HG03439 (cell line): Measurements from ENCODE around the gene GRB10.

Experiments used
- ATAC-seq: cut with Tn5 transposase; IDR thresholded peaks from one replicate; pipeline ENCODE4 v1.9.1; 2021; ENCODE audit warnings: mild to moderate bottlenecking, moderate library complexity; ENCODE audit not compliant: unreplicated experiment

The GRB10 gene

DNA sequence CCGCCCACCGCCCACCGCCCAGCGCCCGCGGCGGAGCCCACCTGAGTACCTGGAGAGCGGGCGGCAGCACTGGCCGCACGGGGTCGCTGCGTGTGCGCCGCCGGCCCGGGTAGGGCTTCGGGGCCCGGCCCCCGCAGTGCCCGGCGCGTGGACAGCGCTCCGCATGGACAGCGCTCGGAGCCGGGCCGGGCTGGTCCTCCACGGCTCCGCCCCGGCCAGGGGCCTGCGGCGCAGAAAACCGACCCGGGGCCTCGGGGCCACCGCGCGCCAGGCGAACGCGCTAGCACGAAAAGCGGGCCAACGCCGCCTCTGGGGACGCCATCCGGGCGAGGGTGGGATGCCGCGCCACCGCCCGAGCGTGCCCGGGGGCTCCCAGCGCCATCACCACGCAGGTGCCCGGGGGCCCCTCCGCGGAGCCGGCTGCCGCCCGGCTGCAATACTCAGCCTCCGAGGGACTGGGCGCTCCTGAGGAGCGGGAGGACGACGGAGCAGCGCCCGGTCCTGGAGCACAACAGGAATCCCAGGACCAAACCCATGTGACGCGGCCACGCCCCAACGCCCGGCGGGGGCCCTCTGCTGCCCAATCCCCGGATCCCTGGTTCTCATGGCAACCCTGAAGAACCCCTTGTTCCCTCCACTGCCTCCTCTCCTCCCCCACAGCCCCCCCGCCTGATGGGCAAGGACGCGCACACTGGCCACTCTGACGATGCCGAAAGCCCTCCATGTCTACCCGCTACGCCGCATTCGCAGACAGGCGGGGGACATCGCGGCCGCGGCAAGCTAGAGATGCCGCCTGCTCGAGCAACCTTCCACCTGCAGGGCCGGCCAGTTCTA is at the start of gene GRB10:
Gene GRB10, minus strand, starts transcription at position 522 of the 834 bp plus-strand sequence. CDS start 50,574 bp downstream, outside the sequence.
- ATAC-seq = no peak

DNA sequence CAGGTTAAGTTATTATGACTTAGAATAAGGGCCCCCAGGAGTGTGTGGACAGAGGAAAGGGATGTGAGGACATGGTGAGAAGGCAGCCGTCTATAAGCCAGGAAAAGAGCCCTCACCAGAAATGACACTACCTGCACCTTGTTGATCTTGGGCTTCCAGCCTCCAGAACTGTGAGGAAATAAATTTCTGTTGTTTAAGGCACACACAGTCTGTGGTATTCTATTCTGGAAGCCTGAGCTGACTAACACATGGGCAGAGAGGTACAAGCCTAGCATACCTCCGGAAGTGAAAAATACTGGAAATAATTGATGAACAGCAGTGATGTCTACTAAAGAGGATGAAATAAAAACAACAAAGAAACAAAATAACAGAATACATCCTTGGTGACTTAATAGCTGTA is 46.1 kb upstream of the GRB10 start:
- no peak for ATAC-seq

DNA sequence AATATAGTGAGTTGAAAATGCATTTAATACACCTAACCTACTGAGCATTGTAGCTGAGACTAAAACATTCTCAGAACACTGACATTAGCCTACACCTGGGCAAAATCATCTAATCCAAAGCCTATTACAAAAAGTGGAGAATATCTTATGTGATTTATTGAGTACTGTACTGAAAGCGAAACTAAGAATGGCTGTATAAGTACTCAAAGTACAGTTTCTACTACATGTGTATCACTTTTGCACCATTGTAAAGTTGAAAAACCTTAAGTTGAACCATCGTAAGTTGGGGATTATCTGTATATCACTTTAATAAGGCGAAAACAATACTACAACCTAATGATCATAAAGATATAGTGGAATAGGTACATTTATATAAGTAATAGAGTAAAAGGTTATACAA is 45.4 kb upstream of the GRB10 start:
- ATAC-seq = no peak

DNA sequence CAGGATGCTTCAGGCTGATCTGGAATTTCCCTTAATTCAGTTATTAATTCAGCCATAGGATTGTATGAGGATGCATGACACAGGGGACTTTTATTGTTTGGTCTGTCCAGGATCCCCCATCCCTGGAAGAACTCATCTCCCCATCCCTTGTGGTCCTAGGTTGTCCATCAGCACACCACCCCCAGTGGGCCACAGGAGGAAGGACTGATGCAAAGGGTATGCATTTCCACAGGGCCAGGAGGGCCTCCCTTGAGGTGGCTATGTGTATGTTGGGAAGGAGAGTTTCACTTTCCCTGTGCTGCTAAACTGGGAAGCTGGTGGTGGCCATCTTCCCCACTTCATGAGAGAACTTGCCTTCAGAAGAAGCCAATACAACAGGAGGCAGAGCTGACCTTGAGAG is 44.6 kb upstream of the GRB10 start:
- no peak for ATAC-seq

DNA sequence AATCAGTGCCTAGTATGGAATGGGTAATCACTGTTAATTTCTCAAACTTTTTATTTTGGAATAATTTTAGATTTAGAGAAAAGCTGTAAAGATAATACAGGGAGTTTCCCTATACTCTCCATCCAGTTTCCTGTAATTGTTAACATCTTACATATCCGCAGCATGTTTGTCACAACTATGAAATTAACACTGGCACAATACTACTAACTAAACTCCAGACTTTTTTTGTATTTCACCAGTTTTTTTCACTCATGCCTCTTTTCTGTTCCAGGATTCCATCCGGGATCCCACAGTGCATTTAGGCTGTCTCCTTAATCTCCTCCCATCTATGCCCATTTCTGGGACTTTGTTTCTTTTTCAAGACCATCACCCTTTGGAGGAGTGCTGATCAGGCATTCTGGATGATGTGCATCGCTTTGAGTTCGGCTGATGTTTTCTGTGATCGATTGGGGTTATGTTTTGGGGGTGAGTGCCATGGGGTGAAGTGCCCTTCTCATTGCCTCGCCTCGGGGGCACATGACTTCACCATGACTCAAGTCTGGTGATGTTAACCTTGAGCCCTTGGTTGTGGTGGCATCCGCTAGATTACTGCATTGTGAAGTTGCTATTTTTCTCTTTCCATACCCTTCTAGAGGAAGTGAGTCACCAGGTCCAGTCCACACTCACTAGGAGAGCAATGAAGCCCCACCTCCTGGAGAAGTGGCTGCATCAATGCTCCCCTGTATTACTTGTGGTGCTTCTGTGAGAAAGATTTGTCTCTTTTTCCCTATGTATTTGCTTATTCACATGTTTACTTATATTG is 43.9 kb upstream of the GRB10 start:
- no peak for ATAC-seq

DNA sequence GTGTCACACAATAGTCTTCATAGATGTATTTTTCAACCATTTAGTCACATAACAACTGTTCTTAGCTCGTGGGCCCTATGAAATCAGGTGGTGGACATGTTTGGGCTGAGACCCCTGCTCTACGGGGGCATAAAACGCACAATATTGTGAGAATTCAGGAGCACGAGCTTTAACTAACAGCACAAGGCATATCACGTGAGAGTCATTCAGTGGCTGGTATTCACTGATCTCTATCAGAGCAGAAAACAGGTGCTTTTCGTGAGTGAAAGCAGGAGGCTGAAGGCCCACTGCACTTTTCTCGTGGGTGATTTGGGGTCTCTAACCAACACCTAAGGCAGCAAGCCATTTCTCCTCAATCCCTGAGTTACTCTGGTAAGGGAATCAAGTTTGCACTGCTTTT is 42.8 kb upstream of the GRB10 start:
- no peak for ATAC-seq

DNA sequence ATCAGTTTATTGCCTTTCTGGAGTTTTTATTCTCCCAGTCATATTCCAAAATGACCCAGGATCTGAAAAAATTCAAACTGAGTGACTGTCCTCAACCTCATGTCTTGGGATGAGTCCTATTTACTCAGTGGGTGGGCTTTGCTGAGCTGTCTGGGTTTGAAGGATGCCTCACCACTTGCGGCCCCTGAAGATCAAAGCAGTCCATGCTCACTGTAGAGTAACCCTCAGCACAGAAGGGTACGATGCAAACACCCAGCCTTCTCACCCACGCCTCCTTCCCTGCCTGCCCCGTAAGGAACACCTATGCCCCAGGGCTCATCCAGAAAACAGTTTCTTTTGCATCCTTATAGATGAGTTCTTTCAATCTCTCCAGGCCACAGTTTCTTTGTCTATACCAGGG is 42.2 kb upstream of the GRB10 start:
- no peak for ATAC-seq

DNA sequence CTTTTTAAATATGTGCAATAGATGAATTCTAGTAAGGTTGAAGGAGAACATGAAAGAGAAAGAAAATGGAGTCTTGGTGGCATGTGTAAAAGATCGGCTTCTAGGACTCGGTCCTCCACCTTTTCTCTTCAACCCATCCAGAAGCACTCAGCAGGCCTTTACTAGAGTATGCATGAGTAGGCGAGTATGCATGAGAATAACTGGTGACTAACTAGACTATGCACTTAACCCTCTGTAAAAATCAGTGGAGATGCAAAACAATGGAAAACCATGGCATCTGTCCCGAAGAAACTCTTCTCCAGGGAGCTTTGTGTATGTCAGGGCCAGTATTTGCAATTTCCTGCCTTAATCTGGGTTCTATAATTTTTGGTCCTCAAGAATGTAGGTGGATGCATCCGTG is 40.0 kb upstream of the GRB10 start:
- ATAC-seq = no peak

DNA sequence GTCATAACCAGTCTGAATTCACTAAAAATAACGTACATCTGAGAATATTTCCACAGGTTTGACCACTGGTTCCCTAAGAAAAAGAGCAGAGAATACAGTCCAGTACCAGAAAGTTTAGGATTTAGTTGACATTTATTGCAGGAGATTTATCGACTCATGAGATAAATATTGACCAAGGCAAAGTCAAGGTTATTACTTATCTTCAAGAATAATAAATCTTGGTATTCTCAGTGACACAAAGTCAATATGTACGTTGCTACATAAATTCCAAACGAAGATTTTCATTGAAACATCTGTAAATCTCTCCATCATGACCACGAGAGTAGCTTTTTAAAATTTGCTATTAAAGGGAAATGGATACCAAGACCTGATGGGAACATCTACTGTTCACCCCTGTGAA is 39.4 kb upstream of the GRB10 start:
- no peak for ATAC-seq

DNA sequence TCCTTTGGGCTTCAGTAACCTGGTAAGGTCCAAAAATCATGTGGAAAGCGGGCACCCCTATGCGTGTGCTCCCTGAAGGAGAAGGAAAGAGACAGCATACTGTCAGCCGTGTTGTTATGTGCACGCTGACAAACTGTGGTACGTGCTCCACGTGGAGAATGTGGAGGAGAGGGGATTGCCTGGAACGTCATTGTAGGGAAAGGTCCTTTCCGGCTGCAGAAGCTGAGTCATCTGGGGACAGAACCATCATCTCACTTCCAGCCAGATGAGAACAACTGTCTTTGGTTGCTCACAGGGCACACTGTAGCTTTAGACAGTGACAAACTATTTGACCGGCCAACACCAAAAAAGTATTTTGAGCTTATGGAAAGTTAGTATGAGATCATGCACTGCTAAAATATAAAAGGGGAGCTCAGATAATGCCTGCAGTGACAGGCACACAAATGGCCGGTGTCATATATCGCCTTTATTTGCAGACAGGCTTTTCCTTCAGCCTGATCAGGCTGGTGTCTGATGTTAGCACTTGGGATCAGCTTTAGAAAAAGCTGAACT is 38.8 kb upstream of the GRB10 start:
- ATAC-seq = no peak

DNA sequence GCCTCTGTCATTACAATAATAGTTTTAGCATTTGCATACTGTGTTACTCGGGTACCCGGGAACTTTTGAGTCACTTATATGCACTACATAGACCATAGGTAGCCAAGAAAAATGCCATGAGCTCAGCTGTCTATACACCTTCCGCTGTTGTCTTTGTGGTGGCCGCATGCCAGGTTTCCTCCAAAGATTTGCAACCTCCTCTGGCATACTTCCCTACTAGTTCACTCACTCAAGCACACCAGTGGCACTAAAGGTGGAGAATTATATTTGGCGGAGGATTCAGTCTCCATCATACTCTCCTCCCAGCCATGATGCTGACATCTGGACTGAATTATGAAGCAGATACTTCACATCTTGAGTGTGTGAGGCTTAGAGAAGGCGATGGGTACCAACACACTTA is 35.6 kb upstream of the GRB10 start:
- no peak for ATAC-seq

DNA sequence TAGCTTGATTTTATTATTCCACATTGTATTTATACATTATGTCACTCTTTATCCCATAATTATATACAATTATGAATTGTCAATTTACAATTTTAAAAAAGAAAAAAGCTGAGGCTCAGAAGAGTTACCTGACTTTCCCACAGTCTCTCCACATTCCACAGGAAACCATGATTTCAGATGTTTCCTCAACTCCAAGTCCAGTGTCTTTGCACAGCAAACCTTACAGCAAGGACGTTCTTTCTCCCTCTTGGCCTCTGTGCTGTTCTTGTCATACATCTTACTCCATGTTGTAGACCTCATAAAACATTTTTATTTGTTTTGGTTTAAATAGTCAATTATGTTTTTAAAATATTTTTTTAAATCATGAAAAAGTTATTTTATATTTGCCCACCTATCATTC is 34.9 kb upstream of the GRB10 start:
- ATAC-seq = no peak

DNA sequence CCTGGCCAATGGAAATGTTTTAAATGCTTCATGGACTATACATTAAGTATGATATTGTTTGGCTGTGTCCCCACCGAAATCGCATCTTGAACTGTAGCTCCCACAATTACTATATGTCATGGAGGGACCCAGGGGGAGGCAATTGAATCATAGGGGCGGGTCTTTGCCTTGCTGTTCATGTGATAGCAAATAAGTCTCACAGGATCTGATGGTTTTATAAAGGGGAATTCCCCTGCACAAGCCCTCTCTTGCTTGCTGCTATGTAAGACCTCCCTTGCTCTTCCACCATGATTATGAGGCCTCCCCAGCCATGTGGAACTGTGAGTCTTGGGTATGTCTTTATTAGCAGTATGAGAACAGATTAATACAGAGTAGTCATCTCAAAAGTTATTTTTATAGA is 32.4 kb upstream of the GRB10 start:
- ATAC-seq = no peak

DNA sequence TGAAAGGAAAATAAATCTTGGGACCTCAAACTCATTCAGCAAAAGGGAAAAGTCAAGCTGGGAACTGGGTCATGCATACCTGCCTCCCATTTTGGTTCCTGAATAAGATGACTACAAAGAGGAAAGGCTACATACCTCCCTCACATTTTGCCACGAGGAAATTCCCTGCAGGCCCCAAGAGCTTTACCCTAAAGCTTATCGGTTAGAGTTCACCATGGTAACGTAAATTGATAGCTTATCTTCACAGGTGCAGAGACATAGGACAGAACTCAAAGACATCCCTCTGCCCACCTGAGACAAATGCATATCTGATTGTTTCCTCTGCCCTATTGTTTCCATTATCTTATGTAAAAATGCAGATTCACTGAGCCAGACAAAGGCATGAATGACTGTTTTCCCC is 31.5 kb upstream of the GRB10 start:
- ATAC-seq = no peak

DNA sequence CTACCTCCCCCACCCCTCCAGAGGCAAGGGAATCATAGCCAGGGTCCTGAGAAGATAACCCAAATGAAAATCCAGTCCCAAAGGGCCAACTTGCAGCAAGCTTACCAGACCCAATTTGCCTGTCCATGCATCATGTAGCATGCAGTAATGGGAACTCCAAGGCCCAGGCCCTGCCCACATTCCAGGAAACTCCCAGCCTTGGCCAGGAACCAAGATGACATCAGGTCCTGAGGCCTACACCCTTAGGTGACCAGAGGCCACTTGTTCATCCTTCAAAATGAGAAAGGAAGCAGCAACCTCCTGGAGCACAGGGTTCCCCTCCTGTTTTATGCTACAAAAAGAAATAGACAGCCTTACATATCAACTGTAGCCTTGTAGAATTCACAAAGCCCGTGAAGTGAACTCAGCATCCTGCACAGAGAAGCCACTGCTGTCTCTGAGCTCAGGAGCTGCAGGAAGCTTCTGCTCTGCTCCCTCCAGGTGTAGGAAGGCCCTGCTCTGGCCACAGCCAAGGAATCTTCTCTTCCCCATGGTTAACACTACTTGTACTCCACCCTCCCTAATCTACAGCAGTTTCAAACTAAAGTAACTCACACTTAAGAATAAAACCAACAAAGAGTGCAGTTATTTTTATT is 30.3 kb upstream of the GRB10 start:
- ATAC-seq = no peak

DNA sequence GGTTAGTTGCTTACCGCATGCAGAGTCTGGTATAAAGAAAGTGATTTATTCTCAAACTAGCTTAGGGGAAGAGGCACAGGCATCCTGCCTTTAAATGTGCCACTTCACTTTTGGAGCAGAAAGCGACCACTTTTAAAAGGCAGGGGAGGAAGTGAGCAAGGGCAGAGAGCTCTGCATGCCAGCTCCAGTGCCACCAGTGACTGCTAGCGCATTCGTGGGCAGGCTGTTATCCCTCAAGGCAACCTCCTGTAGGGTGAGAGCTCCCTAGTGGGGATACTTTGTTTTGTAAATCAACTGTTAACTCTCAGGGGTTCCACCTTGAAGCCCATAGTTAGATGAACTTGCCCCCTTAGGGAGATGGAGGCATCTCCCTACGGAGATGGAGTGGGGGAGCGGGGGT is 29.4 kb upstream of the GRB10 start:
- no peak for ATAC-seq

DNA sequence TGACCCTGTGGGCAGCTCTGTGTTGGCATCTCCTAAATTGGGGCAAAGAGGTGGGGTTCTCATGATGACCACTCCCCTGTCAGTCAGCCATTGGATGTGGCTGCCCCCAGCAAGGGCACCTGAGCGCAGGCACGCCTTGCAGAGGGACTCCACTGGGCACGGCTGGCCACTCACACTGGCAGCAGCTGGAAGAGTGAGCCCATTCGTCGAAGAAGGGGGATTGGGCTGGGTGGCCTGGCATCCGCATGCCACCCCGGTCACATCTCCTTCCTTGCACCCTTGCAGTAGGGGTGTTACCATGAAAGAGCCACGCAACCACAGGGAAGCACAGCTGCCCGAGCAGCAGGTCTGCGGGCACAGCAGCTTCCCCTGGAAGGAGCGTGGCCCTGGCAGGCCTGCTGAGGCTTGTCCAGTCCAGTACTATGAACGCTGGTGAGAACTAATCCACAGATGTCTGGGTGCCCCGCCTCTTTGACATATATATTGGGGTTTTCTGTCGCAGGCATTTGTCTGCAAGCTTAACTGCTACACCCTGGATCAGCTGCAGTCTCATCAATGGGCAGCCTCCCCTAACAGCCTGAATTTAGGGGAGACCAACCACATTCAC is 25.7 kb upstream of the GRB10 start:
- no peak for ATAC-seq

DNA sequence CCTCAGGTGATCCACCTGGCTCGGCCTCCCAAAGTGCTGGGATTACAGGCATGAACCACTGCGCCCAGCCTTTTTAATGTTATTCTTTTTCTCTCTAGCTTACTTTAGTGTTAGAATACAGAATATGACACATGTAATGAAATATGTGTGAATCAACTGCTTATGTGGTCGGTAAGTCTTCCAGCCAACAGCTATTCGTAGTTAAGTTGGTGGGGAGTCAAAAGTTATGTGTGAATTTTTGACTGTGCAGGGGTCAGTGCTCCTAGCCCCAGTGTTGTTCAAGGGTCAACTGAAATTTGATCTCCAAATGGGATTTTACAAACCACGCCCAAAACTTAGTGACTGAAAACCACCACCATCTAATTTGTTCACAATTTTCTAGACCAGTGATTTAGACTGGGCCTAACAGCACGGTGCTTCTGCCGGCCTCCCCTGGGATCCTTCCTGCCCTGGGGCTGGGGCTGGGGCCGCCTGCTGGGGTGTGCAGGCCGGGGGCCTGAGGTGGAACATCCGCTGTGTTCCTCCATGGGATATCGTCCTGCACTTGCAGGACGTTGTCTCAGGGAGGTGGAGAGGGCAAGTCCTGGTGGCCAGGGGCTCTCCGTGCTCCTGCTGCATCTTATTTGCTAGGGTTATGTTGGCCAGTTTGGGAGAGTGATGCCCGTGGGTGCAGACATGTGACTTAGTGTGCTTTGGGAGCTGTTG is 24.5 kb upstream of the GRB10 start:
- ATAC-seq = no peak

DNA sequence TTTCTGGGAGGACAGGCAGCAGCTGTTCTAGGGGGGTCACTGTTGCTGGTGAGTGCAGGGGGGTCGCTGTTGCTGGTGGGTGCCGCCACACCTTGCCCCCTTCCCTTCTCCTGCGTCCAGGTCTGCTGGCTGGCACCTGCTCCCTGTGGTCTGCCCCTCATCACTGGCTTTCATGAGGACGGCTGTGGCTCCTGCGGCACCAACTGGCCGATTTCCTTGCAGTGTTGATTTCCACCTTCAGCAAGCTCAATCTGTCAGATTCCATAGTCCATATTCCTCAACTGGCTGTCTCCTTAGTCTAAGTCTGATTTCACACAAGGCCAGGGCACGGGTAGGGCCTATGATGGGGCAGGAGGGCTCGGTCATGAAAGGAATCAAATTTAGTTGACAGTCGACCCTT is 23.4 kb upstream of the GRB10 start:
- ATAC-seq = no peak

DNA sequence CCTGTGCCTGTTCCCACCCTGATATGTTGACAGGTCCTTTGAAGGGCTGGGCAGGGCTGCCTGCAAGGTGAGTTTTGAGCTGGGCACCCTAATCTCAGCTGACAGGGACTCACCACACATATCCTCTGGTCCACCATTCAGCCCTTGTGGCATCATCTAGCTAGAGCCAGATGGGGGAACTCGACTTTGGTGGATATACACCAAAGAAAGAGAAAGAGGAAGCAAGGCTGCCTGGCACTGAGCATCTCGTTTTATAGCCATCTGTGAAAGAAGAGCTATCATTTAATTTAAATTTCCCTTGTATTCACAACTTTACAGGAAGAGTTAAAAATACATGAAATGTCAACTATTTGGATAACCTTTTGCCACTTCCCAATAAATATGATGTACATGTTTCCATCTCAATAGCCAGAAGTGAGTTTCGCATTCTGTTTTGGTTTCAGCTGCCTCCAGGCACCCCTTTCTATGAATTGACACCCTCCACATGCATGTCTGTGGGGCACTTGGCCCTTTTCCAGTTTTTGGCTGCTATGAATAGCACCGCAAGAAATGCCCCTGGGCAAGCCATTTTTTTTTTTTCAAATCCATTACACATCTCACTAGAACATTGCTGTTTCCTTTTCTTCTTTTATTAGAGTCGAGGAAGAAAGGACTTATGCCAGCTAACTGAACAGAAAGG is 22.9 kb upstream of the GRB10 start:
- no peak for ATAC-seq
